H1 (cell line): Measurements from ENCODE around the gene MCF2L. TPM values are rescaled to one million over a fixed set of nuclear protein-coding genes. Genes with fewer than 3 reads are reported as not detected.

Source experiments
- ASH2L ChIP-seq: fragments of 200-600, 300-600 bp; sonication (generic); IDR thresholded peaks from one replicate; pipeline ENCODE4 v1.7.1; 2017; ENCODE audit warnings: low read length
- CBX5 ChIP-seq: fragments of 300-800, 300-1000 bp; sonication (generic); IDR thresholded peaks from 2 replicates; pipeline ENCODE4 v1.7.1; 2016; ENCODE audit warnings: antibody characterized with exemption, low read length, low read depth
- HDAC6 ChIP-seq: IDR thresholded peaks from one replicate; pipeline ENCODE4 v1.7.1; 2012; ENCODE audit warnings: low read depth, mild to moderate bottlenecking, inconsistent platforms, low read length, moderate library complexity
- RBBP5 ChIP-seq: IDR thresholded peaks from 2 replicates; pipeline ENCODE4 v1.7.1; 2012; ENCODE audit warnings: low read depth, mild to moderate bottlenecking, inconsistent platforms, low read length, moderate library complexity, borderline replicate concordance
- SRF ChIP-seq: IDR thresholded peaks from 2 replicates; pipeline ENCODE4 v1.6.1; 2011; ENCODE audit warnings: mild to moderate bottlenecking, low read depth, low read length, moderate library complexity
- TEAD4 ChIP-seq: IDR thresholded peaks from 2 replicates; pipeline ENCODE4 v1.6.1; 2012; ENCODE audit warnings: low read depth, low read length, inconsistent platforms, mixed read lengths
- polyA plus RNA-seq, 7 experiments: library from polyadenylated mRNA; depleted of rRNA in 3 of 7; stranded (reverse) in 5 of 7; unstranded in 2 of 7; fragments of >200 nt in 5 of 7; fragments of 200-250 nt in 2 of 7; gene quantifications; 1 replicate in 5 of 7; 2 replicates in 1 of 7; 4 replicates in 1 of 7; pipeline versions ENCODE4 v1.2.1 to v1.2.3, GENCODE V29; 2011 to 2013; ENCODE audit warnings: missing spikeins in 2 of 7, mixed read lengths in 2 of 7
- total RNA-seq: library from RNA; stranded (reverse); fragmentation: NEBNext Ultra II Directional; extraction: Animal tissue kit (Norgen Biotek cat#: 25700); gene quantifications from 2 replicates; pipeline ENCODE4 v1.2.1, GENCODE V29; 2021
- TF ChIP-seq, protein P1 (sequence below): IDR thresholded peaks from 2 replicates; pipeline ENCODE4 v1.6.1; 2012; ENCODE audit warnings: low read length, inconsistent platforms

Gene MCF2L
- total and polyA plus RNA-seq, 2 of the 8 experiments (the other 6 are each of a cell fraction or from before 2014, with no cell fraction given) = 10.1 to 24.4 TPM

DNA sequence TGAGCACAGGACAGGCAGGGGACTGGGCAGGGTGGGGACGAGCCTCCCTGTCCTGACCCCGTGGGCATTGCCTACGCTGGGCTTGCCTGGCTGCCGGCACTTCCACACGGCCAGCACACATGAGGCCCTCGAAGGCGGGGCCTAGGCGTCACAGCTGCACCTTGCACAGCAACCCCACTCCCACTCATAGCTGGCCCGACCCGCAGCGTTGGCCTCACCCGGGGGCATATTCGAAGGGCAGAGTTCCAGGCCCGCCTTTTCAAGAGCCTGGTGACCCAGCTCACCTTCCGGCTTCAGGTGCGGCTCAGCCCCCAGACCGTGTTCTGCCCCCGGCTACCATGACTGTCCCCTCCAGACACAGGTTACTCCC lies 172.6 kb downstream of the MCF2L start (continued):
- TF ChIP-seq, protein P1, sequence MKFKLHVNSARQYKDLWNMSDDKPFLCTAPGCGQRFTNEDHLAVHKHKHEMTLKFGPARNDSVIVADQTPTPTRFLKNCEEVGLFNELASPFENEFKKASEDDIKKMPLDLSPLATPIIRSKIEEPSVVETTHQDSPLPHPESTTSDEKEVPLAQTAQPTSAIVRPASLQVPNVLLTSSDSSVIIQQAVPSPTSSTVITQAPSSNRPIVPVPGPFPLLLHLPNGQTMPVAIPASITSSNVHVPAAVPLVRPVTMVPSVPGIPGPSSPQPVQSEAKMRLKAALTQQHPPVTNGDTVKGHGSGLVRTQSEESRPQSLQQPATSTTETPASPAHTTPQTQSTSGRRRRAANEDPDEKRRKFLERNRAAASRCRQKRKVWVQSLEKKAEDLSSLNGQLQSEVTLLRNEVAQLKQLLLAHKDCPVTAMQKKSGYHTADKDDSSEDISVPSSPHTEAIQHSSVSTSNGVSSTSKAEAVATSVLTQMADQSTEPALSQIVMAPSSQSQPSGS = no peak
- no peak for TF ChIP-seq RBBP5
- no peak for TF ChIP-seq SRF
- TF ChIP-seq CBX5 = no peak
- TF ChIP-seq HDAC6 = no peak
- TF ChIP-seq ASH2L = no peak
- no peak for TF ChIP-seq TEAD4
